Heart left ventricle (tissue), 13 donors: ENCODE results near the gene ICA1.

Experiments used
- POLR2A ChIP-seq, 2 donors: fragments of 450-650 bp; IDR thresholded peaks; one replicate each; pipeline ENCODE4 v1.6.1; 2017; ENCODE audit warnings: antibody characterized with exemption in 2 of 2, mild to moderate bottlenecking in 2 of 2, moderate library complexity in 2 of 2
- TF ChIP-seq, protein P1 (sequence below), 12 donors: fragments of 200-600 bp; sonication (generic) in 4 of 12; IDR thresholded peaks; one replicate each; pipeline versions ENCODE4 v1.5.0 to v1.8.0; 2018 to 2022; ENCODE audit warnings: antibody characterized with exemption in 12 of 12, mild to moderate bottlenecking in 5 of 12
- donor health status: ischemic (EF 13 %, LVEDD 7.1; RV severe dilation, severe dysfunction).
- donor health status: DM: no; HTN: yes; CAD: no.
- donor health status: DM: no; HTN: no; CAD: no.
- donor health status: ischemic (EF 25% LVEDD 6.9; RV normal size, moderate dysfunction).
- donor health status: ischemic (EF 25% LVEDD 5.7; RV mildly dilated, moderate dysfunction).
- donor health status: ischemic (EF 35%, LVEDD 5.7; RV mildly dilated, moderate dysfunction).
- donor health status: nonischemic (EF 11% LVEDD 7.7; RV severe dilation, severe dysfunction).
- donor health status: DM: yes; HTN: yes; CAD: no.
- donor health status: PGD.
- donor health status: ischemic (EF 29% LVEDD 5.4; RV normal size, mild dysfunction).
- donor health status: nonischemic (EF 23%, LVEDD 6.1; RV moderate dilation, normal function).

DNA sequence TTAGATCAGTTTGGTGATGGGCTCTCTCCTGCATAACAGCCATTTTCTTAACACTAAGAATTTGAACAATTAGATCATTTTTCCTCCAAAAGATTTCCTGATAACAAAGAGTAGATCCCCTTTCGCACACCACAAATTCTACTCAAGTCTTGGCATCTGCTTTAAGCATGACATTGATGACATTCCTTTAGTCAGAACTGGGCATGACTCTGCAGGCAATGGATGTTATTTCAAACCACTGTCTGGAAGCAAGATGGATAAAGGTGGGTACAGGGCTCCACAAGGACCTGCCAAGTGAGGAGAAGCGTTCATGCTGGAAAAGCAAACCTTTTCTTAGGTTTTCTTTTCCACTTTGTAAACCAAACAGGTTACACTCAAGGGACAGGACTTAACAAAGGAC lies 169.8 kb downstream of the ICA1 start:
- no peak for TF ChIP-seq POLR2A (IDR thresholded peaks at IDR 0.05)
- TF ChIP-seq, protein P1, sequence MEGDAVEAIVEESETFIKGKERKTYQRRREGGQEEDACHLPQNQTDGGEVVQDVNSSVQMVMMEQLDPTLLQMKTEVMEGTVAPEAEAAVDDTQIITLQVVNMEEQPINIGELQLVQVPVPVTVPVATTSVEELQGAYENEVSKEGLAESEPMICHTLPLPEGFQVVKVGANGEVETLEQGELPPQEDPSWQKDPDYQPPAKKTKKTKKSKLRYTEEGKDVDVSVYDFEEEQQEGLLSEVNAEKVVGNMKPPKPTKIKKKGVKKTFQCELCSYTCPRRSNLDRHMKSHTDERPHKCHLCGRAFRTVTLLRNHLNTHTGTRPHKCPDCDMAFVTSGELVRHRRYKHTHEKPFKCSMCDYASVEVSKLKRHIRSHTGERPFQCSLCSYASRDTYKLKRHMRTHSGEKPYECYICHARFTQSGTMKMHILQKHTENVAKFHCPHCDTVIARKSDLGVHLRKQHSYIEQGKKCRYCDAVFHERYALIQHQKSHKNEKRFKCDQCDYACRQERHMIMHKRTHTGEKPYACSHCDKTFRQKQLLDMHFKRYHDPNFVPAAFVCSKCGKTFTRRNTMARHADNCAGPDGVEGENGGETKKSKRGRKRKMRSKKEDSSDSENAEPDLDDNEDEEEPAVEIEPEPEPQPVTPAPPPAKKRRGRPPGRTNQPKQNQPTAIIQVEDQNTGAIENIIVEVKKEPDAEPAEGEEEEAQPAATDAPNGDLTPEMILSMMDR (IDR thresholded peaks at IDR 0.05) = no peak
